Osteoblast (primary cell): ENCODE results near the gene OSBPL9. TPM values are rescaled to one million over a fixed set of nuclear protein-coding genes. Genes with fewer than 3 reads are reported as not detected.

Experiments
- DNase-seq: peaks from one replicate; pipeline ENCODE4 v3.0.0; 2011; ENCODE audit warnings: low spot score, mixed read lengths; ENCODE audit not compliant: insufficient read length; ENCODE audit errors: missing footprints
- H2AFZ ChIP-seq: 2 replicates; pipeline ENCODE4 v1.6.0; 2011; ENCODE audit warnings: mild to moderate bottlenecking, low read length
- H3K27ac ChIP-seq: 2 replicates; pipeline ENCODE4 v1.5.1; 2011; ENCODE audit warnings: mild to moderate bottlenecking, low read depth, low read length, moderate library complexity
- H3K27me3 ChIP-seq: 2 replicates; pipeline ENCODE4 v1.6.0; 2012; ENCODE audit warnings: mild to moderate bottlenecking, control low read depth, inconsistent platforms, low read length, moderate library complexity; ENCODE audit not compliant: insufficient read depth
- H3K36me3 ChIP-seq: 2 replicates; pipeline ENCODE4 v1.5.1; 2011; ENCODE audit warnings: mild to moderate bottlenecking, low read length, control low read depth, moderate library complexity; ENCODE audit not compliant: insufficient read depth
- H3K4me1 ChIP-seq: 2 replicates; pipeline ENCODE4 v1.5.1; 2011; ENCODE audit warnings: mild to moderate bottlenecking, low read length, control low read depth, moderate library complexity; ENCODE audit not compliant: insufficient read depth
- H3K4me2 ChIP-seq: 2 replicates; pipeline ENCODE4 v1.6.0; 2011; ENCODE audit warnings: mild to moderate bottlenecking, low read length; ENCODE audit not compliant: insufficient read depth
- H3K4me3 ChIP-seq: fragments of 200-600 bp; sonication (generic); 3 replicates; pipeline ENCODE4 v1.5.1; 2012; ENCODE audit warnings: mild to moderate bottlenecking, low read length, inconsistent platforms; ENCODE audit not compliant: insufficient read depth
- H3K79me2 ChIP-seq: 2 replicates; pipeline ENCODE4 v1.6.0; 2012; ENCODE audit warnings: mild to moderate bottlenecking, low read length, control low read depth, inconsistent platforms; ENCODE audit not compliant: insufficient read depth
- H3K9me3 ChIP-seq: 2 replicates; pipeline ENCODE4 v1.5.1; 2011; ENCODE audit warnings: low read depth, low read length, control low read depth
- H4K20me1 ChIP-seq: 2 replicates; pipeline ENCODE4 v1.6.0; 2012; ENCODE audit warnings: mild to moderate bottlenecking, low read length, control low read depth; ENCODE audit not compliant: insufficient read depth
- CTCF ChIP-seq: IDR thresholded peaks from 2 replicates; pipeline ENCODE4 v1.5.1; 2011; ENCODE audit warnings: mild to moderate bottlenecking, low read depth, low read length, moderate library complexity; ENCODE audit errors: extremely low read depth
- total RNA-seq: library from RNA; depleted of rRNA; stranded (reverse); fragments of >200 nt; gene quantifications from 2 replicates; pipeline ENCODE4 v1.2.3, GENCODE V29; 2012

The OSBPL9 gene
- total RNA-seq, 1 donor, result 87.9 TPM

- Histone ChIP-seq H4K20me1 (peaks cover 9% of the 10 kb centered on the region), H3K27ac (no peak overlapping the region), H3K4me2 (no peak overlapping the region), H3K36me3 (no peaks in the 10 kb centered on the region), H3K79me2 (peaks cover 83% of the 10 kb centered on the region), H3K4me3 (no peak overlapping the region), H3K4me1 (no peaks in the 10 kb centered on the region), H3K27me3 (no peaks in the 10 kb centered on the region), H2AFZ (no peak overlapping the region), H3K9me3 (no peaks in the 10 kb centered on the region)
- TF ChIP-seq CTCF, result no peak
- DNase-seq, result no peak
These were observed 13.0 kb downstream of the OSBPL9 start for GRCh38 chr1:51629918-51630317.

- no peak for TF ChIP-seq CTCF
- Histone ChIP-seq H3K9me3 (no peaks in the 10 kb centered on the region), H3K4me1 (no peaks in the 10 kb centered on the region), H3K4me2 (no peak overlapping the region), H3K4me3 (no peak overlapping the region), H3K27me3 (no peaks in the 10 kb centered on the region), H3K36me3 (no peaks in the 10 kb centered on the region), H3K79me2 (peaks cover 85% of the 10 kb centered on the region), H3K27ac (no peak overlapping the region), H4K20me1 (peaks cover 9% of the 10 kb centered on the region), H2AFZ (no peak overlapping the region)
- DNase-seq, result no peak
These were observed 13.5 kb downstream of the OSBPL9 start for GRCh38 chr1:51630393-51630792.

GRCh38 chr1:51630922-51631321 is 14.0 kb downstream of the OSBPL9 start:
- peaks cover 84% of the 10 kb centered on the region for H3K79me2 ChIP-seq

GRCh38 chr1:51631747-51632146 is 14.9 kb downstream of the OSBPL9 start:
- H3K9me3 ChIP-seq, result no peaks in the 10 kb centered on the region
- H3K36me3 ChIP-seq, result no peaks in the 10 kb centered on the region
- H3K4me3 ChIP-seq, result no peak overlapping the region
- H3K4me1 ChIP-seq, result peaks cover 7% of the 10 kb centered on the region
- no peak overlapping the region for H3K27ac ChIP-seq
- no peak overlapping the region for H2AFZ ChIP-seq
- H3K79me2 ChIP-seq, result peaks cover 81% of the 10 kb centered on the region
- TF ChIP-seq CTCF, result no peak
- no peaks in the 10 kb centered on the region for H3K27me3 ChIP-seq
- peaks cover 9% of the 10 kb centered on the region for H4K20me1 ChIP-seq
- no peak for DNase-seq
- H3K4me2 ChIP-seq, result no peak overlapping the region

More at GRCh38 chr1:51630922-51631321, 14.0 kb downstream of the OSBPL9 start:
- Histone ChIP-seq H3K4me2 (no peak overlapping the region), H3K4me1 (no peaks in the 10 kb centered on the region), H3K36me3 (no peaks in the 10 kb centered on the region), H3K4me3 (no peak overlapping the region), H2AFZ (no peak overlapping the region), H3K9me3 (no peaks in the 10 kb centered on the region), H3K27ac (no peak overlapping the region), H3K27me3 (no peaks in the 10 kb centered on the region), H4K20me1 (peaks cover 9% of the 10 kb centered on the region)
- TF ChIP-seq CTCF, result no peak
- DNase-seq, result no peak
